DMS53 treated with DMSO at 0.1 percent for 48 hours (cell line): ENCODE data around the gene IQUB.
"Not testable (repeated sequence)": the region's sequence is repeated elsewhere in the genome, so short reads cannot be mapped to it uniquely, and the experiment has no call there.

Source experiments
- DNase-seq: peaks from one replicate; lab custom pipeline; 2025; ENCODE audit not compliant: unreplicated experiment; lab: John Stamatoyannopoulos, UW

Gene IQUB

DNA sequence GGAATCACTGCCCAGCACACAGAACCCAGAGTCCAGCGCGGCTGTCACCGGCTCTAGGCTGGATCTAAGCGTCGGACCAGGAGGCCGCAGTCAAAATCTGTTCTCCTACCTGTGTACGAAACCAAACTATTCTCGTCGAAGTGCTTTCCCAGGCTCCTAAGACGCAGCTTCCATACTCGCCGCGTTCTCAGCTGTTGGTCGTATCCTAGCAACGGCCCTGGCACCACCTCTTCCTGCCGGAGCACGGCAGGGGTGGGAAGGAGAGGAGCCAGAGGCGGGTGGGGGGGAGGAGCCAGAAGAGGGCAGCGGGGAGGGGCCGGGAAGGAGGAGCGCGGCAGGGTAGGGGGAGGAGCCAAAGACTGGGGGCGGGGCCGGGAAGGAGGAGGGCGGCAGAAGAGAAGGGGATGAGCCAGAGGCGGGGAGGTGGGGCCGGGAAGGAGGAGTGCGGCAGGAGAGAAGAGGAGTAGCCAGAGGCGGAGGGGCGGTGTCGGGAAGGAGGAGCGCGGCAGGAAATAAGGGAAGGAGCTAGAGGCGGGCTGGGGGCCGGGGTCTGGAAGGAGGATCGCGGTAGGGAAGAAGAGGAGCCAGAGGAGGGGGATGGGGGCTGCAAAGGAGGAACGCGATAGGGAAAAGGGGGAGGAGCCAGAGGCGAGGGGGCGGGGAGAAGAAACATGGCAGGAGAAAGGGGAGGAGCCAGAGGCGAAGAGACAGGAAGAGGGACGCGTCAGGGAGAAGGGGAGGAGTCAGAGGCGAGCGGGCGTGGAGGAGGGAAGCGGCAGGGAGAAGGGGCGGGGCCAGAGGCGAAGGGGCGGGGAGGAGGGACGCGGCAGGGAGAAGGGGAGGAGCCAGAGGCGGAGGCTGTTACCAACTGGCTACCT is at the start of gene IQUB:
Gene IQUB (minus strand): TSS at position 213 of the 878 bp plus-strand sequence. CDS start 22,255 bp downstream, outside the sequence.
- peak; percentile 96 for DNase-seq

DNA sequence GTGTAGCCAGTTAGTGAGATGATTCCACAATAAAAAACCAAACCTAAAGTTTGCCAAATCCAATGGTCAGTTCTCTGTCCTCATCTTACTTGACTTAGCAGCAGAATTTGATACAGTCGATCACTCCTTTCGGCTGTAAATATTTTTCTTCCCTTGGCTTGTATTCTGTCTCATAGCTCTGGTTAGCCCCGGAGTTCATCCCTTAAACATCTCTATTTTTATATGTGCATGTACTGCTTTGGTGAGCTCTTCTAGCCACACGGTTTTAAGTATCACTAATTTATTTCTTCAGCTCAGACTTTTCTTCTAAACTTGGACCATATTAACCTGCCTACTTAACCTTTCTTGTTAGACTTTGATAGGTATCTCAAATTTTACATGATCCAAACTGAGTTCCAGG is 49.4 kb upstream of the IQUB start:
- no peak for DNase-seq

DNA sequence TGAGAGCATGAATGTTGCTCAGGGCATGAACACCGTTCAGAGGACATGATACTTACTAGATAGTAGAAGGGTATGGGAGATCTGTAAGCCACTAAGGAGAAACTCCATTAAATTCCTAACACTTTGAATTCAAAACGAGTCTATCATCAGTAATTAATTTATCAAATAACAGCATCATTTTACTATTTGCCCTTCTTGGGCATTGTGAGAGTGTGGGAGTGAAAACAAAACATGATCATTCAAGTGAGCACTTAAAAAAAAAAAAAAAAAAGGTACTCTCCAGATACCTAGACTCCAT is 46.7 kb upstream of the IQUB start:
- DNase-seq = no peak

DNA sequence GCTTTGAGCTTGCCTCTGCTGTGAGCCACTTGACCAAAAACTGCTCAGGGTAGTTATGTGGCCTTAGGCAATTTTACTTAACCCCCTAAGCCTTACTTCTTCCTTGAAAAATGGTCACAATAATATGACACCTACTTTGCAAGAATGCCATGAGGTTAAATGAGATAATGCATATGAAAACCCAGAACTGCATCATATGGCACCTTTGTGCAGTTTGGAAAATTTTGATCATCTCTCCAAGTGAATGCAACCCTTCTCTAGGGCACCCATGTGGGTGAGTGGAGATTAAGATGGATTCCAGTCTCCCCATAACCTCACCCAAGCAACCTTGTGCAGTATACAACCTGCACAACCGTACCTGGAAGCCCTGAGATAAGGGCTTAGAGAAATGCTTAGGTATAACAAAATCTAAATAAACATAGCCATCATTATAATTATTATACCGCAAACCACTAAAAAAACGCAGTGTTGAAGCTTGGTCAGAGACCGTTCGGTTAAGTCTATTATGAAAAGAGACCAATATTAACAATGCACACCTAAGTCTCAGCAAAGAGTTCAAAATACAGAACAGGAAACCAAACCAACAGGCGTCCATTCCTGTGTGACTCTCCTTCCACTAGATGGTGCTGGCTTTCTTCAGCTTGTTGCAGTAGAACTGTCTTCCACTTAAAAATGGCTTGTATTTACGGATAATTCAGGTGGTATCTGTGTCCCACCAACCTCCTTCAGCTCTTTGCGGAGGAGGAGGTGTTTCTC is 46.2 kb upstream of the IQUB start:
- DNase-seq = peak; percentile 61

DNA sequence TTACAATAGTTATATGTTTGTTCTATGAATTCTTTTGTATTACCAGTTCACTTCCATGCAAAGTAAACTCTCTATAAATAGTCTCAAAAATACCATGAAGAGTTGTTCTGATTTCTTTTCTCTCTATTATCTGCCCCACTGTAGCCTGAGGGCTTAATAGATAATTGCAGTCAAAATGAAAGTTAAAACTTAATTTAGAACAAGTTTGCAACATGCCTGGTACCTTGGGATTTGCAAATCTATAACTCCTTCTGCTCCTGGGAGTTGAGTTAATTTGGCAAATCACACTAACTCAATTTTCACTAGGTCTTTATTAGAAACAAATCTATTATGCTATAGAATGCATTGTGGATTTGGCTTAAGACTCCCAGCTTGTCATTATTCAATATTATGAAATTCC is 45.0 kb upstream of the IQUB start:
- no peak for DNase-seq

DNA sequence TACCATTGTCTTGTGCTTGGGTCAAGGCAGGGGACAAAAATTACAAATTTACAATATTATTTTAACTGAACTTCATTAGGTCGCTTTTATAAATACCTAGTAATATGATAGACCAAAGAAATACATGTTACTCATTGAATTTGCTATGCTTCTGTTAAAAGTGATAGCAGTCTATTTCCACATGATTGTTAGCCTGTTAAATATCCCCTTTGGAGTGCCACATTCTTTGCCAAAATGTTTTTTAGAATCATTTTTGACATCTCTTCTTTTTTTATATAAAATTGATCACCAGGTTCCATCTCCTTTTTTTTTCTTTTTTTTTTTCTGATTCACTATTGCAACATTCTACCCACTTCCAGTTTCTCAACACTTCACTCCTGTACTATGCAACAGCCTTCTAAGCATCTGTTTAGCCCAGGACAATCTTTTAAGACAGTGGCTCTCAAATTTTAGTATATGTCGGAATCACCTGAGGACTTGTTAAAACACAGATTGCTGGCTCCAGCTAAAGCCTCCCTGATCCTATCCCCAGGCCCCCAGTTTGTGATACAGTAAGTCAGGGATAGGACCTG is 39.6 kb upstream of the IQUB start:
- no peak for DNase-seq

DNA sequence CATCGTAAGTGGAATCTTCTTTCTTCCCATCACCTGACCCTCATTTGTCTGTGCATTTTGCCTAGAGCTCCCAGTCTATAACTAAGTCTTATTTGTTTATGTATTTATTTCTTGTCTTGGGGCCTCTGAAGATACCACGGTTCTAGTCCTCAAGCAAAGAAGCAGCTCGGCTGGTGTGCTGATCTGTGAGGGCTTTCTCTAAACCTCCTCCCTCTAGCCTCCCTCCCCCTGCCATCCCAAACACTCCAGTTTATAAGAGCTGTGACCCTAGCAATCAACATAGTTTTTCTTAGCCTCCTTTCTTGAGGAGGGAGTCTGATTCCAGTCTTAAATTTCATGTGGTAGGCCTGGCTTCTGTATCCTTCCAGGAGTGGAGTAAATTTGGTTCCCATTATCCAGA is 38.9 kb upstream of the IQUB start:
- DNase-seq = no peak

DNA sequence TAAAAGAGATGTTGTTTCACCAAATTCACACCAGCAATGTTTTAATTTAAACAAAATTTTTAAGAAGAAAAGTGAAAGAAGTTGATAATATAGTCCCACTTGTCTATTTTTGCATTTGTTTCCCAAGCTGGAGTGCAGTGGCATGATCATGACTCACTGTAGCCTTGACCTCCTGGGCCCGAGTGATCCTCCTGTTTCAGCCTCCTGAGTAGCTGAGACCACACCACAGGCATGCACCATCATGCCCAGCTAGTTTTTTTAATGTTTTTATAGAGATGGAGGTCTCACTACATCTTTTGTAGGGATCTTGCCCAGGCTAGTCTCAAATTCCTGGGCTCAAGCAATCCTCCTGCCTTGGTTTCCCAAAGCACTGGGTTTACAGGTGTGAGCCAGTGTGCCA is 37.3 kb upstream of the IQUB start:
- no peak for DNase-seq

DNA sequence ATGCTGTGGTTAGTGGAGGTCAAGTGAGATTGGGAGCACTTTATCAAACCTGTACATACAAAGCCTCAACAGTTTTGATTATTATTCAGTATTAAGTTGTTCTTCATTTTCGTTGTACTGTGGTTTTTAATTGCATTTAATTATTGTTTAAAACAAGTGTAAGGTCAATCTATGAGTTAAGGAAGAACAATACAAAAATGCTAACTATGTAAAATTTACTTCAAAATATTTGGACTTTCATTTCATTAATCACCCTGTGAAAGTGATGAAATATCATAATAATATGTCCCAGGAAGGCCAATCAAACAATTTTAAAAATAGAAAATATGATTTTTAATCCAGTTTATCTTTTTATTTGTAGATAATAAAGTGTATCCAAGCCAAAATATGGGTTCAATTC is 36.8 kb upstream of the IQUB start:
- no peak for DNase-seq

DNA sequence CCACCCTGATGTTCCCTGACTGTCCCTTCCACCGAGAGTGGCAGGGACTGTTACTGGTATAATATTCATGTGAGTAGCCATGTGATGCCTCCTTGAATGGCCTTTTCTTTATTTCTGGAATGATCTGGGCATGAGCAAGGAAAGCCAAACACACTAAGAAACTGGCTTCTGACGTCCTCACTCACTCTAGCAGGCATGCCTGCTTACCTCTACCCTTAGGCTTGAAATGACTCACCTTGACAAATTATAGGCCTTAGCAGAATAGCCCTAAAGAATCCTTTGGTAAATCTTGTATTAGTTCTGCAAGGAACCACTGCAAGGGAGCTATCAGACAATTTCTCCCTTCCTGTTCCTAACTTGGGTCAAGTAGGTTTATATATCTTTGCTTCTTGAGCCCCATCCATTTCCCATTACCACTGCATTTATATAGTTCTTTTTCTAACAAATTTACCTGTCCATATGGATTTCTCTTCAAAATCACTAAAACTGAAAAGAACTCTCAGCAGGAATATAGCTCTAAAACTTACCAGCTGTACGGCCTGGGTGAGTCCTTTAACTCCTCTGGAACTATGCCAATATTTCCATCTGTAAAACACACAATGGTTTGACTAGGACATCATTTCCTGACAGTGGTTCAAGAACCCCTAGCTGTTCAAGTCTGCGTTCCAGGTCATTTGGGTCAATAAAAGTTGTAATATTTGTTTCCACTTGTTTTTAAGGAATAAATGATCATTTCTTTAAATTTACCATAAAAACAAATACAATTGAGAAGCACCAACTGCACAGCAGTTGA is 36.2 kb upstream of the IQUB start:
- no peak for DNase-seq

DNA sequence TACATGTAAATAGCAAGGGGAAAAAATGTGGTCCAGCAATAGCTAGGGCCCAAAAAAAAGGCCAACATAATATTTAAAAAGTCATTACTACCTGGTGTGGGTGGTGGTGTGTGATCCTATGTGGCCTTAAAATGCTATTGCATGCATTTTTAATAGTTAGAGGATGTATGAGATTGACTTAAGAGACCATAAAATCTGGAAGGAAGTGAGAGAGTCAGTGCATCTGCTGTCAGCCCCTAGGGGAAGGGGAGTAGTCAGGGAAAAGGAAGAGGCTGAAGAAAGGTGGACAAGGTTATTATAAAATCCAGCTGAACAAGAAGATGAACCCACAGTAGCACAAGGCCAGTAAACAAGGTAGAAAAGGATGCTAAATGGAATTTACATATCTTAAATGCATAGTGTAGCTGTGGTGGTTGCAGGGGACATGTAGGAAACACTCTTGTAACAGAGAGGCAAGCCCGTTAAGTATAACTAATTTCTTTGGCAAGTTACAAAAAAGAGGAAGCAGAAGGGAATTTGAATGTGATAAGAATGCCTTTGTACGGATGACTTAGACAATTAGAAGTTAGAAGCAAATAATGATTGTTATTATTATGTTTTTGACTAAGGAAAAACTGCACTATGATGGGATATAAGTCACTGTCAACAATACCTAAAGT is 35.1 kb upstream of the IQUB start:
- DNase-seq = no peak

DNA sequence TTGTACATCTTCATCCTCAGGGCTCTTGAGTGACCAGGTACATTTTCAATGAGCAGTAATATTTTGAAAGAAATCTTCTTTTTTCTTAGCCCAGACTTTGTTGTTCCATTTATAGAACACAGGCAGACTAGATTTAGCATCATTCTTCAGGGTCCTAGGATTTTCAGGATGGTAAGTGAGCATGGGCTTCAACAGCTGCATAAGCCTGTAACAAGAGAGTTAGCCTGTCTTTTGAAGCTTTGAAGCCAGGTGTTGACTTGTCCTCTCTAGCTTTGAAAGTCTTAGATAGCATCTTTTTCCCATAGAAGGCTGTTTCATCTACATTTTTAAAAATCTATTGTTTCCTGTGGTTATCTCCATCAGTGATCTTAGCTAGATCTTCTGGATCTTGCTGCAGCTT is 27.7 kb upstream of the IQUB start:
- no peak for DNase-seq

DNA sequence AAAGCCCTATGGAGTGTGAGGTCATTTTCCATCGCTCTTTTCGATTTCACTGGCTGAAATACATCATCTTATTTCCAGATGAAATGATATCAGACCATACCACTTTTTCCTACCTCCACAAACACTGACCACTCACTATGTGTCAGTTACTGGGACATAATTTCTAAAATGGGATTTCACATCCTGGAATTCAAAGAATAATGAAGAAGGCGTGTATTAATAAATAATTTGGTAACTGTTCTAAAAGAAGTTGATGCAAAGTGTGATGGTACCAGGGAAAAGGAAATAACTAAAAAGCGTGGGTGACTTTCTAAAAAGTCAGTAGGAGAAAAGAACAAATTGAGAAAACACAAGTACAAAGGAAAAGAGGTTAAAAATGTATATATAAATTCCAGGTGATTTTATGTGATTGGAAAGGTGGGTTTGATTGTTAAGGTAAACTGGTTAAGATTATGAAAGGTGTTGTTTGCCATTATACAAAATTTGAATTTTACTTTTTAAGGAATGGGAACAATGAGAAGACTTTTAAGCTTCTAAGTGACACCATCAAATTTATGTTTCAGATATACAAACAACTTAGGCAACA is 24.0 kb upstream of the IQUB start:
- DNase-seq = no peak

DNA sequence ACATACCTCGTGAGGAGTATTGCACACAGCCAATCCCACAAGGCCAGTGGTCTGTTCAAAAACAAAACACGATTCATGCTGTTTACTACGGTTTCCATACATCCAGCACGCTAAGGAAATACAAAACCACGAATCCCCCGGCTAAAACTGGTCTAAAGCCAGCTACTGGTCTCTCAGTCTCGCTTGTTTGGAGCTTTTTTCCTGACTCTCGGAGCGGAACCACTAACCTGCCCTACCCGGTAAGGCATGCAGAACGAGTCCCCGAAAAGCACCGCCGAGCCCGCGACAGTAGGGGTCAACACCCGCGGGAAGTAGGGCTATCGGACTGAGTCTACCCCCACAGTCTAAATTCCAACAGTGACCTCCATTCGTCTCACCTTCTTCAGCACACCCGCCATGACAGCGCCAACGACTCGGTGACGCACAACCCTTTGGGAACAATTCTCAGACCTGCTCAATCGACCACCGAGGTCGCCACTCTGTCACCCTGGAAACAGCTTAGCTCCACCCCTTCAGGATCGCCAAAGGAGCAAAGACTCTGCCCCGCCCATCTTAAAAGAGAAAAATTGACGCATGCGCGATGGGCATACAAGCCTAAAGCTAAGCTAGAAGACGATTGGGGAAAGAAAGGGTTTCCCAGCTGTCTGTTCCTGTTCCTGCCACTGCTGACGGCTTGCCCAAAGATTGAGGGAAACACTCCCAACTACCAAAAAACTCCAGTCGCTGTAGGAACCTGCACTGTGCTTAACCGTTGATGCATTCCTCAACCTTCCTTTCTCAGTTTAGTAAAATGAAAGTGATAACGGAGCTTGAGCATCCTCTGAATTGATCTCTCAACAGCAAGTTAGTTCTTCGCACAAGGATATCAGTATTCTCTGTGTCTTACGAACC is 23.2 kb upstream of the IQUB start, which contains the start of gene NDUFA5:
Gene NDUFA5 (minus strand): TSS at position 421 of the 891 bp plus-strand sequence. CDS start 23 bp downstream, at position 398.
- peak; percentile 99 for DNase-seq

DNA sequence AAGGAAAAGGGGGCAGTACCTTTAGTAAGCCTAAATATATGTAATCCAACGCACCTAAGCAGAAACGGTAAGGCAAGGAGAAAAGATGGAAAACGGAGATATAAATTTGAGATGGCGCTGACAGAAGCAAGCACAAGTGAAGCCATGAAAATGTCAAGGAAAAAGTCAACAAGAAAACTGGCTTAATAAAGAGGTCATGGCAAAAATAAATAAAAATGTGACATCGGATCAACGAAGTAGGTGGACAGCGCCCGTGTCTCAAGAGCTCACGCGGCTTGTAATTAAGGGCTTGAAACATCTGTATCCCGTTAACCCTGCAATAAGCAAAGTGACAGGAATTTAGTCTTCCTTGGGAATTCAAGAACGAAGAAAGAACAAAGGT is 22.6 kb upstream of the IQUB start:
- no peak for DNase-seq

DNA sequence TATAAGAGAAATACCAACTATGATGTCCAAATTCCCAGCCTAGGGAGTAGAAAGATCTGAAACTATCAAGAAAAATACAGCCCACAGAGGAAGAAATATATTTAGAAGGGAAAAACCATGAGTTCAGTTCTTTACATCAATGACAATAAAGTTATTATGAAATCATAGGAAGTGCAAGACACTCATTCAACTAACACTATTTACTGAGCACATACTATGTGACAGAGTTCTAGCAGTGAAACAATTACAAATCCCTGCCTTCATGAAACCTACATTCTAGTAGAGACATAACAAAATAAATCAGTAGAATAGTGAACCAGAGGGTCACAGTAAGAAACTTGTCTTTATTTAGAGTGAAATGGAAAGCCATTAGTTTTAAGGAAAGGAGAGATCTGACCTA is 21.1 kb upstream of the IQUB start:
- DNase-seq = no peak

DNA sequence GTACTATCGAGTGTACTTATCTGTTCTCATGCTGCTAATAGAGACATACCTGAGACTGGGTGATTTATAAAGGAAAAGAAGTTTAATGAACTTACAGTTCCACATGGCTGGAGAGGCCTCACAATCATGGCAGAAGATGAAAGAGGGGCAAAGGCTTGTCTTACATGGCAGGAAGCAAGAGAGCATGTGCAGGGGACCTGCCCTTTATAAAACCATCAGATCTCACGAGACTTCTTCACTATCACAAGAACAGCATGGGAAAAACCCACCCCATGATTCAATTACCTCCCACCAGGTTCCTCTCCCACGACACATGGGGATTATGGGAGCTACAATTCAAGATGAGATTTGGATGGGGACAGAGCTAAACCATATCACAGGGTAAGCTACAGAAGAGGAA is 18.8 kb upstream of the IQUB start:
- DNase-seq = no peak

DNA sequence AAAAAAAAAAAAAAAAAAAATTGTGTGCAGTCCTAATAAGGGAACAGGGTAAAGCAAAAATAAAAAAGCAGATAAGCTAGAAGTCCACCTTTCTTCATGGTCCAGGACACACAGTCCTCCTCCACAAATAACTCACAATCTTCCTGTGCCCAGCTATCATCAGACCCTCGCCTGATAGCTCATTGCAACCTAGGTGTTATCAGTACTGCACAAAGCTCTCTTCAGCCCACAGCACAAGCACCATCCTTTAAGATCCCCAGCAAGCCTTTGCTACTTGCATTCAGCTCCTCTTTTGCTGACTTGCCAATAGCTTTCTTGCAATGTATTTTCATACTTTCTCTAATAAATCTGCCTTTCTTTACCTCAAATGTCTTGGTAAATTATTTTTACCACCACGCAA is 18.2 kb upstream of the IQUB start:
- no peak for DNase-seq

DNA sequence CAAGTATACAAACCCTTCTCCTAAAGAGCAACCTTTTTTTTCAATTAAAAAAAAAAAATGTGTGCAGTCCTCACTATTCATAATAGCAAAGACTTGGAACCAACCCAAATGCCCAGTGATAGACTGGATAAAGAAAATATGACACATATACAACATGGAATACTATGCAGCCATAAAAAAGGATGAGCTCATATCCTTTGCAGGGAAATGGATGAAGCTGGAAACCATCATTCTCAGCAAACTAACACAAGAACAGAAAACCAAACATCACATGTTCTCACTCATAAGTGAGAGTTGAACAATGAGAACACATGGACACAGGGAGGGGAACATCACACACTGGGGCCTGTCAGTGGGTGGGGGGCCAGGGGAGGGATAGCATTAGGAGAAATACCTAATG is 17.7 kb upstream of the IQUB start:
- not testable (repeated sequence) for DNase-seq
